Tongue (tissue), 2 donors: ENCODE results near the gene GUCA1C. TPM values are rescaled to one million over a fixed set of nuclear protein-coding genes. Genes with fewer than 3 reads are reported as not detected.

Experiments
- DNase-seq: peaks from one replicate; pipeline ENCODE4 v3.0.0-alpha.2; 2015
- total RNA-seq: library from RNA; depleted of rRNA; stranded (reverse); fragments of >200 nt; gene quantifications from one replicate; pipeline ENCODE4 v1.2.3, GENCODE V29; 2014

The GUCA1C gene
- not detected for total RNA-seq

- DNase-seq: no peak
Observed at GRCh38 chr3:108953700-108954099, at the start of gene GUCA1C. Gene GUCA1C, minus strand, starts transcription at chr3:108953879. Its CDS starts 117 bp downstream, at chr3:108953762.

GRCh38 chr3:108998436-108998835 lies 44.8 kb upstream of the GUCA1C start:
- DNase-seq: no peak

GRCh38 chr3:108985844-108986243 lies 32.2 kb upstream of the GUCA1C start:
- DNase-seq: no peak

- DNase-seq: no peak
Observed at GRCh38 chr3:108983051-108983450, 29.4 kb upstream of the GUCA1C start.

- DNase-seq: no peak
Observed at GRCh38 chr3:108976058-108976457, 22.4 kb upstream of the GUCA1C start.

- DNase-seq: no peak
Observed at GRCh38 chr3:108973019-108973418, 19.3 kb upstream of the GUCA1C start.

GRCh38 chr3:108972482-108972881 lies 18.8 kb upstream of the GUCA1C start:
- no peak for DNase-seq

- DNase-seq: no peak
Observed at GRCh38 chr3:108970561-108970960, 16.9 kb upstream of the GUCA1C start.

GRCh38 chr3:108966773-108967172 lies 13.1 kb upstream of the GUCA1C start:
- no peak for DNase-seq

GRCh38 chr3:108959017-108959416 lies 5.3 kb upstream of the GUCA1C start:
- DNase-seq: no peak

- no peak for DNase-seq
Observed at GRCh38 chr3:108953210-108953609, 469 bp downstream of the GUCA1C start.

- DNase-seq: no peak
Observed at GRCh38 chr3:108951820-108952501, 1.7 kb downstream of the GUCA1C start.

GRCh38 chr3:108947855-108948254 lies 5.8 kb downstream of the GUCA1C start:
- no peak for DNase-seq

GRCh38 chr3:108946292-108947285 lies 7.1 kb downstream of the GUCA1C start:
- no peak for DNase-seq

GRCh38 chr3:108940568-108941263 lies 13.0 kb downstream of the GUCA1C start:
- no peak for DNase-seq

GRCh38 chr3:108940166-108940565 lies 13.5 kb downstream of the GUCA1C start:
- DNase-seq: no peak

- DNase-seq: no peak
Observed at GRCh38 chr3:108936924-108937689, 16.6 kb downstream of the GUCA1C start.

- no peak for DNase-seq
Observed at GRCh38 chr3:108931035-108931434, 22.6 kb downstream of the GUCA1C start.

GRCh38 chr3:108918866-108919265 lies 34.8 kb downstream of the GUCA1C start:
- no peak for DNase-seq

GRCh38 chr3:108914774-108915641 lies 38.7 kb downstream of the GUCA1C start:
- DNase-seq: peak; percentile 69

GRCh38 chr3:108909799-108910198 lies 43.9 kb downstream of the GUCA1C start:
- no peak for DNase-seq
